HL-60/S4 (cell line): Measurements from ENCODE around the gene SYNGR2.
"Not testable (repeated sequence)": the region's sequence is repeated elsewhere in the genome, so short reads cannot be mapped to it uniquely, and the experiment has no call there.

Experiments used
- in situ Hi-C: fragments of 300-500 bp; cut with MboI; formaldehyde crosslinking; loops from 2 replicates; pipeline ENCODE4 v1.14.3; 2022; ENCODE audit warnings: low sequenced_read_pairs

Gene SYNGR2

GRCh38 chr17:78129351-78130089 is 38.9 kb upstream of the SYNGR2 start:
- in situ Hi-C loops: no loop called here

- in situ Hi-C loops: no loop called here
These were observed 38.3 kb upstream of the SYNGR2 start for GRCh38 chr17:78130090-78130436.

GRCh38 chr17:78130437-78131101 is 37.8 kb upstream of the SYNGR2 start, which contains the start of gene TMC8:
Gene TMC8 (plus strand): TSS chr17:78130771. CDS start chr17:78131589, 818 bp downstream.
- in situ Hi-C loops: no loop called here

GRCh38 chr17:78131172-78132083 is 37.0 kb upstream of the SYNGR2 start:
- in situ Hi-C loops: no loop called here

GRCh38 chr17:78132084-78132676 is 36.2 kb upstream of the SYNGR2 start:
- in situ Hi-C loops: no loop called here

- in situ Hi-C loops: no loop called here
These were observed 35.6 kb upstream of the SYNGR2 start for GRCh38 chr17:78132767-78133178.

- in situ Hi-C loops: no loop called here
These were observed 35.0 kb upstream of the SYNGR2 start for GRCh38 chr17:78133179-78133951.

- in situ Hi-C loops: no loop called here
These were observed 34.1 kb upstream of the SYNGR2 start for GRCh38 chr17:78133971-78134898.

- in situ Hi-C loops: no loop called here
These were observed 33.4 kb upstream of the SYNGR2 start for GRCh38 chr17:78134899-78135385.

GRCh38 chr17:78135858-78136500 is 32.4 kb upstream of the SYNGR2 start:
- in situ Hi-C loops: no loop called here

GRCh38 chr17:78137392-78138203 is 30.8 kb upstream of the SYNGR2 start:
- in situ Hi-C loops: no loop called here

GRCh38 chr17:78138204-78139060 is 29.9 kb upstream of the SYNGR2 start:
- in situ Hi-C loops: no loop called here

- in situ Hi-C loops: not testable (repeated sequence)
These were observed 28.6 kb upstream of the SYNGR2 start for GRCh38 chr17:78139861-78140168.

- in situ Hi-C loops: no loop called here
These were observed 28.0 kb upstream of the SYNGR2 start for GRCh38 chr17:78140169-78141051.

- in situ Hi-C loops: no loop called here
These were observed 26.8 kb upstream of the SYNGR2 start for GRCh38 chr17:78141437-78142118.
